IPS DF 19.7 (cell line): ENCODE data around the gene LRRN4CL.
"Not testable (repeated sequence)": the region's sequence is repeated elsewhere in the genome, so short reads cannot be mapped to it uniquely, and the experiment has no call there.

ENCODE experiments used
- DNase-seq: peaks from one replicate; pipeline ENCODE4 v3.0.0-alpha.2; 2013; ENCODE audit warnings: low read depth, low spot score

The LRRN4CL gene

DNA sequence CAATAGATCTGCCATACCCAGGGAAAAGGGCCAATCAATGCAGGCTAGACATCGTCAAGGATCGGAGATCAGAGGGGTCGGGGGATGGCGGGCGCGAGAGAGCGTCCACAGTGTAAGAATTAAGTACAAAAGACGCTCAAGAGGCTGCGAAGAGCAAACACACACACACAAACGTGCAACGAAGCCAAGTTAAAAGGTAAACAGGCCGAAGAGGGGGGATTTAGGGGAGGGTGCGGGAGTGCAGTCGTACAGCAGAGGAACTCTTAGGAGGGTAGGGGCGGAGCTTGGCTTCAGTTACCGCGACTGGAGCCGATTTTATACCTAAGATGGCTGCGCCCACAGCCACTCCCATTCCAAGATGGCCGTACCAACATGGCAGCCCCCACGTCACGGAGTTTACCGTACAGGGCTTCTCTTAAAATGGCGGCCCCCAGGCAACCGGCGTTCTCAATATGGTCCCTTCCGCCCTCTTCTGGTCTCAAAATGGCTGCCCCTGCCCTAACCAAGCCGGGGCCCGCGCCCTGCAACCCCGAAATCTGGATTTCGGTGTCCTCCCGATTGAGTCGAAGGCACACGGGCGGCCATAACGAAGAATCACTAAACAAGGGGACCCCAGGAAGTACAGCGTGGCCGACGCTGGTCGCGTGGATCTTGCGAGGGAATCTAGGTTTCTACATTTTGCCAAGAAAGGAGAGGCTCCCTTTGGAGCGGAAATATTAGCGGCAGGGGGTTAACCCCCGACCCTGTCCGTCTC lies 20.1 kb upstream of the LRRN4CL start:
- peak; percentile 93 for DNase-seq

DNA sequence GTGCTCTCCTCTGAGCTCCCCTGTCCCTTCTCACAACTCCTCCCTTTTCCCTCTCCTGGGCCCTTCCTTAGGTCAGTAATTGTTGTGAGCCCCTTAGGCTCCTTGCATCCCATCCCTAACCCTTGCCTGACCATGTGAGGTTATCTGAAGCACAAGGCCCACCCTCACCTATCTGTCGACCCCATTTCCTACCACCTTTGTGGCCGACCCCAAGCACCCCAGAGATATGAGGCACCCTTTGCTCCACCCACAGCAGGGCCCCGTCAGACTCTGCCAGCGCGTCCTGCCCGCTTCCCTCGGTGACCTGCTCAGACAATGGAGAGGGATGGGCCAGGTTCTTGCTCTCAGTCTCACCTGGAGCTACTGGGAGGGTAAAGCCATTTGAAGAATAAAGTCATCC lies 19.5 kb upstream of the LRRN4CL start:
- no peak for DNase-seq

DNA sequence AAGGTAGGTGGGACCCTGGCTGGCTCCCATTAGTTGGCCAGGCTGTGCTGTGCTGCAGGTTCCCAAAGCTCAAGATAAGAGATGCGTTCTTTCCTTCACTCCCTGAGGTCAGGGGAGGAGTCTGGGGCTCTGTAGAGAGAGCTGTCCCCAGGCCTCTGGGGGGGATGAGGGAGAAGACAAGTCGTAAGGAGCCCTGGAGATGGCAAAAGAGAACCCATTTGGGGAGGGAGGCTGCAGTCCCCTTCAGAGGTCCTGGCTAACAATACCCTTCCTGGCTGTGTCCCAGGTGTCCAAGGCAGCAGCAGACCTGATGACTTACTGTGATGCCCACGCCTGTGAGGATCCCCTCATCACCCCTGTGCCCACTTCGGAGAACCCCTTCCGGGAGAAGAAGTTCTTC lies 19.1 kb upstream of the LRRN4CL start:
- DNase-seq: no peak

DNA sequence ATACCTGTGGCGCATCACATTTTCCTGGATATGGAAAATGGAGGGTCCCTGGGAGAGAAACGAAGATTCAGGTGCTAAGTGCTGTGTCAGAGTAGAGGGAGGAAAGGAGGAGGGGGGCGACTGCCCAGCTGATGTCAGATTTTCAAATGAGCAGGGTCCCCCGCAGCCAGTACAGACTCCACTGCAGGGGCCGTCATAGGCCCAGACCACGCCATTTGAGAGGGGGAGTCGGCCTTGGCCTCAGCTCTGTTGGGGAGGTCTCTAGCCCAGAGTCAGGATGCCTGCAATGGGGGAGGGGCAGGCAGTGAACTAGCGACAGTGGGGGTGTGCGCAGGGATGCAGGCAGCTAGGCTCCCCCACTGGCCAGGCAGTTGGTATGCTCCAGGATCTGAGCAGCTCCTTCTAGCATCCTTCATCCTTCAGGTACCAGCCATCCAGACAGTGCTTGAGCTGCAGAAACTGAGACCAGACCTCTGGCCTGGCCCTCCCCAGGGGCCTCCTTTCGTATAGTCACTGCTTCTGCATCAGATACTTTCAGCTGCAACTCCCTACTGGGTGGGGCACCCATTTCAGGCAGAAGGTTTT lies 18.0 kb upstream of the LRRN4CL start, which contains the start of the genes BSCL2 and GNG3:
Gene BSCL2 (minus strand): TSS at position 148 of the 585 bp plus-strand sequence. CDS start 229 bp downstream, outside the sequence.
Gene GNG3 (plus strand): TSS at position 400 of the 585 bp plus-strand sequence. CDS start 620 bp downstream, outside the sequence.
- DNase-seq: peak; percentile 95

DNA sequence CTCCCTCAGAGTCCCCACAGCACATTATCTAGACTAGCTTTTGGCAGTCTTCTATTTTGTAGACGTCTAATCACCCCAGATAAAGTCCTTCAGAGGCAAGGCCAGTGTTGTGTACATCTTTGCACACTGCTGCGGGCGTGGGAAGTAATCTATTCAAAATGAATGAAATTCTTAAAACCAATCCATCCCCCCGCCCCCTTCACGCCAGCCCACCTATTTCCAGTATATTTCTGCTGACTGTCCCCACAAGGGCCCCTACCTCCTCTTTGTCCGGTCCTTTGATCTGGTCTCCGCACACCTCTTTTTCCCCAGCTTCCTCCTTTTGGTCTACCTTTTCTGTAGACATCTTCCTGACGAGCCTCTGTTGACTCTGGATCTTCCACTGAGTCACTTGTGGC lies 17.5 kb upstream of the LRRN4CL start:
- no peak for DNase-seq

DNA sequence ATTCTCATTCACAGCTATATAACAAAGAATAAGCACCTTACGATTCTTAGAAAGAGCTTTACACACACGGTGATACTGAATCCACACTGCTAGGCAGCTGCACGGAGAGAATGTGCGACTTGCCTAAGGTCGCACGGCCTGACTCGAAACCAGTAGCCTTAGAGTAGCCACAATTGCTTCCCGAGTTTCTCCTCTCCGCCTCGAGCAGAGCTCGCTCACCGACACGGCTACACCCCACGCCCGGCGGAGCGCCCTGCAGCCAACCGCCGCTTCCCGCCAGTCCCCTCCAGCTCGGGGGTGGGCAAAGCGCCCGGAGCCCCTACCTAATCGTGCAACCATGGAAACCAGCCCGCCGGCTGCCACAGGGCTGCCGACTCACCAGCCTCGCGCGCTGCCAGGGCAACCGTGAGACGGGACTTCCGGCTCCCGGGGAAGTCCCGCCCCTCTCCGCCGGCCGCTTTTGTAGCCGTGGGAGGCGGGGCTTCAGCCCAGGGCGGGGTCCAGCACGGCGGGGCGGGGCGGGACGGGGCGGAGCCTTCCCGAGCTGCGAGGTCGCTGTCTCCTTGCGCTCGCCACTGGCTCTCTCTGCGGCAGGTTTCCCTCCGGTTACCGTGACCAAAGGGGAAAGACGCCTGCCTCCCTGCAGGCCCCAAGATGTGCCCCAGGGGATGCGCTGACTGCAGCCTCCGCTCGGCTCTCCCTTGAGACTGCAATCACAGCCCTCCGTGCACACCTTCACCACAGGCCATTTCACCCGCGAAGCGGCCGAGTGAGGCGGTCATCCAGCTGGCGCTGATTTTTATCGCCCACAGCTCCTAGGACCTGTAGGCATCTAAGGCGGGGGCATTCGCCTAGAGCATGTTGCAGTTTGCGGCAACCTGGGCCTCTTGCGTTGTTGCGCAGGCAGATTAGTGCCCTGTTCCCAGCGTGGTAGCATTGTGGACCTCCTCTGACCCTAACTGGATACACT lies 16.8 kb upstream of the LRRN4CL start:
- no peak for DNase-seq

DNA sequence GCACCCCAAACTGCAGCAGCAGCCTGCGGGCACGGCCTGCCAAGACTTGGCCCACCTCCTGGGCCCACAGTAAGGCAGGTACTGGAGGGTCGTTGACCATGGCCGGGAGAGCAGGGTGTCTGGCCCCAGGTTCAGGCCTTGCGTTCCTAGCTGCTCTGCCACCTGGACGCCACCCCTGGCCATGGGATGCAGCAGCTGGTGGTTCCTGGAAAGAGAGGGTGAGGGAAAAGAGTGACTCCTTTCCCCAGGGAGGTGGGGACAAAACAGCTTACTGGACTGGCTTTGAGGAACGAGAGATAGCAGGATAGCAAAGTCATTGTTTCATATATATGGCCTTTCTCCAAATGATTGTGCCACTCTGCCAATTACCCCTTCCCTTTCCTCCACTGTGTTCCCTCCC lies 16.1 kb upstream of the LRRN4CL start:
- no peak for DNase-seq

DNA sequence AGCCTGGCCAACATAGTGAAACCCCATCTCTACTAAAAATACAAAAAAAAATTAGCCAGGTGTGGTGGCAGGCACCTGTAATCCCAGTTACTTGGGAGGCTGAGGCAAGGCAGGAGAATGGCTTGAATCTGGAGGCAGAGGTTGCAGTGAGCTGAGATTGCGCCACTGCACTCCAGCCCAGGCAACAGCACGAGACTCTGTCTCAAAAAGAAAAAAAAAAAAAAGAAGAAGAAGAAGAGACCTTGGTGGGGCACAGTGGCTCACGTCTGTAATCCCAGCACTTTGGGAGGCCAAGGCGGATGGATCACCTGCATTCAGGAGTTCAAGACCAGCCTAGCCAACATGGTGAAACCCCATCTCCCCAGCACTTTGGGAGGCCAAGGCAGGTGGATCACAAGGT lies 14.6 kb upstream of the LRRN4CL start:
- DNase-seq: not testable (repeated sequence)

DNA sequence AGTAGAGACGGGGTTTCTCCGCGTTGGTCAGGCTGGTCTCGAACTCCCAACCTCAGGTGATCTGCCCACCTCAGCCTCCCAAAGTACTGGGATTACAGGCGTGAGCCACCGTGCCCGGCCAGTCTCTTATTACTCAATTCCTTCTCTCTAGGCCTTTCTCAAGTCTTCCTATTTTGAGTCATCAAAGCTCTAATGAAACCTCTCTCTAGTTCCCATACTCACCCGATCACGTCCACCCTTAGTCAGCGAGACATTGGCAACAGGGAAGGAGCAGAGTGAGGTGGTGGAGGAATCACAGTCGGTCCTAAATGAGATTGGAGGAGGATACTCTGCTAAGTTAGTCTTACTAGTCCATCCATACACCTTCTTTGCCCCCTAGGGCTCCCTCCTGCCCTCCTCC lies 12.9 kb upstream of the LRRN4CL start:
- DNase-seq: no peak

DNA sequence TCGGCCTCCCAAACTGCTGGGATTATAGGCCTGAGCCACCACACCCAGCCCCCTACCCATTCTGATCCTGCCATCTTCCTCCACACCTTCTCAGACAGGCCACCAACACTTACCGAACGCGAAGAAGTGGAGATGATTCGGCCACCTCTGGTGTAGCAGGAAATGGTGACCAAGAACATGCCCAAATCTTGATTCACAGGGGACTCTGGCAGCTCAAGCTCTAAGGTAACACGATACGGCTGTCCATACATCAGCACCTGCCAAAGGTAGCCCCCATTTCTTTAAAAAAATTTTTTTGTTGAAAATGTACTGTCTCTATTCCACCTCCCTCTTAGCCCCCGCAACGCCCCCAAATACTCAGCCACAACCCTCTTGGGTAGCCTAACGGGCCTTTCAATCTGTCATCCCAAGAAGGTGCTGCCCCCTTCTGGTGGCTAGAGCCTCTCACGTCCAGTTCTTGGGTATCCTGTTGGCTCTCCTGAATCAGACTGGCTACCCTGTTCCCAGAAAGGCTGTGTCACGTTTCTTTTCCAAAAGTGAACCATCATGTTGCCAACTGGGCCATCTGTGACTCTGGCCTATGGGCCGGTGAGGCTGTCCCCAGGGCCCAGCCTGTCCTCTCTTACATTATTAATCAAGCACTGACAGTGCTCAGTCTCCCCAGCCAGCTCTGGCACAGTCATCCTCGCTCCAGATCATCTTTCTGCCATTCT lies 5.3 kb upstream of the LRRN4CL start:
- DNase-seq: peak; percentile 68

DNA sequence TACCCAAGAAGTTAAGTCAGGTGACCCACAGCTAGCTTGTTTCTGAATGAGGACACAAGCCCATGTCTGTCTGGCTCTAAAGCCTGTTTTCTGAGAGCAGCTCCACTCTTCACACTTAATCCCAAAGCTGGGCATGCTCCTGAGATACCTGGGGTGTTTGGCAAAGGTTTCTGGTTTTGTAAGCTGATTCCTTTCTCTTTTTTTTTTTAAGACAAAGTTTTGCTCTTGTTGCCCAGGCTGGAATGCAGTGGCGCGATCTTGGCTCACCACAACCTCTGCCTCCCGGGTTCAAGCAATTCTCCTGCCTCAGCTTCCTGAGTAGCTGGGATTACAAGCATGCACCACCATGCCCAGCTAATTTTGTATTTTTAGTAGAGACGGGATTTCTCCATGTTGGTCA lies 4.3 kb upstream of the LRRN4CL start:
- not testable (repeated sequence) for DNase-seq

DNA sequence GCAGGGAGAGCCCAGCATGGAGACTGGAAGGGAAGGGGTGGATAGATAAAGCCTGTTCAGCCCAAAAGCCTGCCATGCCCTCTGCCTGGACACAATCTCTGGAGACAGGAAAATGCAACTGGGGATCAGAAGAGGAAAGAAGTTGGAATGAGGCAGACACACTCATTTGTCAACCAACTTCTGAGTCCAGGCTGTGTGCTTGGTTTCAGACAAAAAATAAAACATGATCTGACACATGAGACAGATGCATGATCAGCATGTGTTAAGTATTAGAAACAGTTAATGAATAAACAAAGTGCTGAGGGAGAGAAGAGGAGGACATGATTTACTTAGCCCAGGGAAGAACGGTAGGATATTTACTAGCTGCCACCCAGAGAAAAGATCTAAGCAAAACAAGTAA lies 839 bp downstream of the LRRN4CL start:
- DNase-seq: no peak

DNA sequence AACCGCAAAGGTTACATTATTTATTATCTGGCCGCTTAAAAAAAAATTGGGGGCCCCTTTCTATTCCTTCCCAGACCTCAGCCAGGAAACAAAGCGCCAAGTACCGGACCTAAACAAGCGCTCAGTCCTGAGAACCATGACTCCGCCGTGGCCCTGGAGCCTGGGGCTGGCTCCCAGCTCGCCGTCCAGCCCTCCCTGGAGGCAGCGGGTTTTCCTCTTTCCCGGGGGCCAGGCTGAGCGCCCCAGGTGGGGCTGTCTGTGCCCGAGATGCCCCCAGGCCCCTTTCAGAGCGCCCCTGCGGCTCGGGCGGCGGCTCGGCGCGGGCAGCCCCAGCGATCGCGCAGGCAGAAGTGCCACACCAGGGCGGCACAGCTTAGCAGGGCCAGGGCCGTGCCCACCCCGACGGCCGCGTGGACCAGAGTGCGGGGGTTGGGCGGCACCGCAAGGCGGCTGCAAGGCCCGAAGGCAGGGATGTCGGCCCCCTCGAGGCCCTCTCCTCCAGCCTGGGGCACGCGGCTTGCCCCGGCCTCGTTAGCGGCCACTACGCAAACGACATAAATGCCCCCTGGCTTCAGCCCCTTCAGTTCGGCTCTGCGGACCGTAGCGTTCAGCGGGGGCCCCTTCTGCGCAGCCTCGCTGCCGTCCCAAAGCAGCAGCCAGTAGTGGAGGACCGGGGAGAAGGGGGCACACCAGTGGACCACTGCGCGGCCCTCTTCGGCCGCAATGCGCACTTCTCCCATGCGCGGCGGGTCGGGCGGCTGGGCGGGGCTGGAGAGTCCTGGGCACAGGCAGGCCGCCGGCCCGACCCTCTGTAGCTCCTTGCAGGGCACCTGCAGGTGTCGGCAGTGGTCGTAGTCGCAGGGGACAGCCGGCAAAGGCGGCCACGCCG lies 1.6 kb downstream of the LRRN4CL start:
- no peak for DNase-seq

DNA sequence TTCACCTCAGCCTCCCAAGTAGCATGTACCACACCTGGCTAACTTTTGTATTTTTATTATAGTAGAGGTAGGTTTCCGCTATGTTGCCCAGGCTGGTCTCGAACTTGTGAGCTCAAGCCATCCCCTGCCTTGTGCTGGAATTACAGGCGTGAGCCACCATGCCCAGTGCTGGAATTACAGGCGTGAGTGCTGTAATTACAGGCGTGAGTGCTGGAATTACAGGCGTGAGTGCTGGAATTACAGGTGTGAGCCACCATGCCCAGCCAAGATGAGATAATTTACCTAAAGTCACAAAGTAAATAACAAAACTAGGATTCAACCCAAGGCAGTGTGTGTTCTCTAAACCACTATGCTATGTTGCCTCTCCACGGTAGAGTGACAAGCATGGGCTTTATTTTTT lies 6.8 kb downstream of the LRRN4CL start:
- no peak for DNase-seq

DNA sequence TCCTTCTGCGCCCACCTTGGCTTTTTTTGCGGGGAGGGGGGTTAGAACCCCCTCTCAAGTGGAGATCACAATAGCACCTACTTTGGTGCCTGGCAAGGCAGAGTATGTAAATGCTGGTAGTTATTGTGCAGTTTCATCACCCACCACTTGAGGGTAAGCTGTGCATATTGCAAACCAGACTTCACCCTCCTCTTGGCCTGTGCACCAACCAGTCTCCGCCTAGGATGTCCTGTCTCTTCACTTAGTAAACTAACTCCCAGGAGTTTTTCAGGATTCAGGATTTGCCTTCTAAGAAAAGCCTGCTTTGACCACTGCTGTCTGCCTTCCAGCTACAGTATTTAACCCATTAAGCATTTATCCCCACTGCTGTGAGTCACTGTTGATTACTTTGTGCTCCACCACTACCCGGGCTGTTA lies 8.5 kb downstream of the LRRN4CL start:
- DNase-seq: no peak

DNA sequence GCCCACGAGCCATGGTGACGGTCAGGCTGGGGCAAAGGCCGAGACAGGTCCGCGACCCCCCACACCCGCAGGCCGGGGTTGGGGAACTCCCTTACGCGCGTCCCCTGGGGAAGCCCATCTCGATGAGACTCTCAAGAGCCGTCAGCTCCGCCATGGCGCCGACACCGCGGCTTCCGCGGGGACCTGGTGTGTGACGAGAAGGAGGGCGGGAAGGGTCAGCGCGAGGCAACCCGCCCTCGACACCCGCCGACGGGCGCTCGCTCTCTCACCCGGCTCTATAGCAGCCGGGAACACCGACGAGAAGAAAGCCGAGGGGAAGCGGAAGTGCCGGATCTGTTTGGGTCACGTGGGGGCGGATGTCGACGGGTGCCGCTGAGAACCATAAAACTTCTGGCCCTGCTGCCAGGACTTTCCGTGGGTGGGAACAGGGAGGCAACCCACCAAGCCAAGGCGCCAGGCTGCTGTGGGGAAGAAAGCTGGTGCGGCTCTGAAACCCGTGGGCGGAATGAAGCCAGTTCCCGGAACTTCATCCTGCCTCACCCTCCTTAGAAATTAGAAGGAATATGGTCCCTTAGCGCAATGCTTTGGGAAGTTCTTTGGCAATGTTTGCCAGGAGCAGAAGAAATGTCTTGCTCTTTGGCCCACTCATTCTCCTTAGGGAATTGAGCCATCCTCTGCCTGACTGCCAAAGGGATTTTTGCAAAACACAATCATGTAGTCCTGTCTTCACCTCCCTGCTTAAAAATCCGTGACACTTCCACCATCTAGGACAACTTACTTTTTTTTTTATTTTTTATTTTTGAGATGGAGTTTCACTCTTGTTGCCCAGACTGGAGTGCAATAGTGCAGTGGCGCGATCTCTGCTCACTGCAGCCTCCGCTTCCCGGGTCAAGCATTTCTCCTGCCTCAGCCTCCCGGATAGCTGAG lies 10.3 kb downstream of the LRRN4CL start, which contains the start of gene UBXN1:
Gene UBXN1 (minus strand): TSS at position 304 of the 927 bp plus-strand sequence. CDS start 150 bp downstream, at position 154.
- no peak for DNase-seq

DNA sequence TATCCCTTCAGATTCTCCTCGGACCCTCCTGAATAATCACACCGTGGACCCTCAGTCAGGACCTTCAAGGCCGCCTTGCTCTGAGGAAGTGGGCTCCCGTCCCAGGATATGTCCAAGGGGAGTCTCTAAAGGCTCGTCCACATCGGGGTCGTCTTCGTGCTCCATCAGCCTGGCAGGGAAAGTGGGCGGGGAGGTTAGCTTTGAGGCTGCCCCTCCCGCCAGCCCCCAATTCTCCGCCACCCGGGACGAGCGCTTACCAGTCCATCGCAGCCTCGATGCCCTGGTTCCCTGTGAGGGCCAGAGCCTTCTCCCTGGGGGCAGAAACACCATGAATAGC lies 10.9 kb downstream of the LRRN4CL start:
- no peak for DNase-seq

DNA sequence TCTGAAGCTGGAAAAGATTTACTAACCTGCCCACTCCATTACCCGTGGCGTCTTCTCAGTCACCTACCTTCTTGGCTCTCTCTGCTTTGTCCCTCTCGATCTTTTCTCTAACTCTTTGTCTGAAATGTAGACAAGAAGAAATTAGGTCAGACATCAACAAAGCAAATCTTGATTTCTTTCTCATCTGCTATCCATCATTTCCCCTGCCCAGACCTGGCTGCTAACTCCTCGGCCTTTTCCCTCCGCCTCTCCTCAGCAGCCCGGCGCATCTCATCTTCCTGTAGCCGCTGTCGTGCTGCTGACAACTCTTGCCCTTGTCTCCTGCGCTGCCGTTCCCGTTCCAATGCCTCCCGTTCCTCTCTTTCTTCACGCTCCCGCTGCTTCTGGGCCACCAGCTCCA lies 11.6 kb downstream of the LRRN4CL start:
- no peak for DNase-seq

DNA sequence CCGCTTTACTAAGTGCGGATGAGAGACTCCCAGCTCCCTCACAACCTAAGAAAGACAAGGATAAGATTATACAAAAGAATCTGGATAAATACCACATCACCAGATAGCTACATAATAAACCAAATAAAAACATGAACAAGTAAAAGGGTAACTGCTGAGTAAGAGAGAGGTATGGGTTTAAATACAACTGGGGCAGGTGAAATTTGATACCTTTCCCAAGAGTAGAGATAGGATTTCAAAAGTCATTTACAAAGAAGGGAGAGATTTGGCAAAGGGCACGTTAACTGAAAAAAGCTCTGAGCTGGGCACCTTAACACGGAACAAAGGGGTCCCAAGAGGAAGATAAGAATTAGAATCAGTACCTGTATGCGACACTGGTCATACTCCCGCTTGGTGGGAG lies 12.2 kb downstream of the LRRN4CL start:
- no peak for DNase-seq
